22Rv1 (cell line): ENCODE data around the gene LCE2C.
"Not testable (repeated sequence)": the region's sequence is repeated elsewhere in the genome, so short reads cannot be mapped to it uniquely, and the experiment has no call there.

ENCODE experiments used
- H3K27ac ChIP-seq: fragments of 450-650 bp; 2 replicates; pipeline ENCODE4 v1.5.1; 2017
- ZFX ChIP-seq: fragments of 450-650 bp; IDR thresholded peaks from 2 replicates; pipeline ENCODE4 v1.6.1; 2017; ENCODE audit warnings: antibody characterized with exemption, borderline replicate concordance
- TF ChIP-seq, protein P1 (sequence below): fragments of 450-650 bp; IDR thresholded peaks from 2 replicates; pipeline ENCODE4 v1.5.1; 2017; ENCODE audit warnings: mild to moderate bottlenecking

The LCE2C gene

DNA sequence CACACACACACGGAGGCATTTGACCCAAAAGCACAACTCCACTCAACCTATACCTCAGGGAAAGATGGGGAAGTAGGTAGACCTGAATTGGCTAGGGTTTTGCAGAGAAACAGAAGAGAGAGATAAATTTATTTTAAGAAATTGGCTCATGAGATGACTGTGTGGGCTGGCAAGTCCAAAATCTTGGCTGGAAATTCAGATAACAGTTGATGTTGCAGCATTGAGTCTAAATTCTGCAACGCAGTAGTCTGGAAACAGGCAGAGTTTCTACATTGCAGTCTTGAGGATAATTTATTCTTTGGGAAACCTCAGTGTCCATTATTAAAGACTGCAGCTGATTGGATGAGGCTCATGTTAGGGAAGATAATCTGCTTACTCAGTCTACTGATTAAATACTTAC is 6.5 kb downstream of the LCE2C start:
- no peak for TF ChIP-seq ZFX
- TF ChIP-seq, protein P1, sequence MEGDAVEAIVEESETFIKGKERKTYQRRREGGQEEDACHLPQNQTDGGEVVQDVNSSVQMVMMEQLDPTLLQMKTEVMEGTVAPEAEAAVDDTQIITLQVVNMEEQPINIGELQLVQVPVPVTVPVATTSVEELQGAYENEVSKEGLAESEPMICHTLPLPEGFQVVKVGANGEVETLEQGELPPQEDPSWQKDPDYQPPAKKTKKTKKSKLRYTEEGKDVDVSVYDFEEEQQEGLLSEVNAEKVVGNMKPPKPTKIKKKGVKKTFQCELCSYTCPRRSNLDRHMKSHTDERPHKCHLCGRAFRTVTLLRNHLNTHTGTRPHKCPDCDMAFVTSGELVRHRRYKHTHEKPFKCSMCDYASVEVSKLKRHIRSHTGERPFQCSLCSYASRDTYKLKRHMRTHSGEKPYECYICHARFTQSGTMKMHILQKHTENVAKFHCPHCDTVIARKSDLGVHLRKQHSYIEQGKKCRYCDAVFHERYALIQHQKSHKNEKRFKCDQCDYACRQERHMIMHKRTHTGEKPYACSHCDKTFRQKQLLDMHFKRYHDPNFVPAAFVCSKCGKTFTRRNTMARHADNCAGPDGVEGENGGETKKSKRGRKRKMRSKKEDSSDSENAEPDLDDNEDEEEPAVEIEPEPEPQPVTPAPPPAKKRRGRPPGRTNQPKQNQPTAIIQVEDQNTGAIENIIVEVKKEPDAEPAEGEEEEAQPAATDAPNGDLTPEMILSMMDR = no peak
- no peak overlapping the region for H3K27ac ChIP-seq

DNA sequence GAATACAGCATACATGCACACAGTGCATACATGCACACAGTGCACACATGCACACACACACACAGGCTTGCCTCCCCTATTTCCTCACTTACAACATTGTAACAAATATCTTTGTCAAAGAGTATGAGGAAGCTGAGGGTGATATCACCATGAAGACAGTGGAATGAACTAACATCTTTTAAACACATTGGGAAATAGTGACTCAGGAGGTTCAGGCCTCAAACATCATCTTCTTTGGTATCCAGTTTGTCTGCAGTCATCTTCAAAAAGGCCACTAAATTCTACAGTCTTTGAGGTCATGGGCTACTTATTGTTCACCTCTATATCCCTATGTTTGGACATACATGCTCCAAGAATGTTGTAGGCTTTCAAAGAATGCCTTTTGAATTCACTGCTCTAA is 8.8 kb downstream of the LCE2C start:
- no peak overlapping the region for H3K27ac ChIP-seq
- TF ChIP-seq ZFX = no peak
- TF ChIP-seq, protein P1 = no peak

DNA sequence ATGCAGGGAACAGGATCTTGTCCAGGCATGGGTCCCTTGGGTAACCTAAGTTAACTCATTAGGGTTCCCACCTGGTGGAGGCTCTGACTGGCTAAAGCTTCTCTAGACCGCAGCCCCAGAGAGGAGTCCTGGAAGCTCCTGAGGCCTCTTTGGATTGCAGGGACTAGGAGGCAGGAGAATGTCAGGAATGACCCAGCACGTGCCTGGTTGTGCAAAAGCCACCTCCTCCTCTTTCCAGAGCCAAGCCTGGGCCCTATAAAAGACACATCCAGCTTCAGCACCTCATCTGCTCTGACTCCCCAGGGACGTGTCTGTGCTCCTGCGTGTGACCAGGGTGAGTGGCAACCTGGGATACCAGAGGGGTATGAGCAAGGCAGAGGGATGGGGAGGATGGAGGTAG is 10.7 kb downstream of the LCE2C start, which contains the start of gene LCE2B:
LCE2B (plus strand) TSS at position 301 of the 400 bp plus-strand sequence. CDS start 721 bp downstream, outside the sequence.
- H3K27ac ChIP-seq = not testable (repeated sequence)

DNA sequence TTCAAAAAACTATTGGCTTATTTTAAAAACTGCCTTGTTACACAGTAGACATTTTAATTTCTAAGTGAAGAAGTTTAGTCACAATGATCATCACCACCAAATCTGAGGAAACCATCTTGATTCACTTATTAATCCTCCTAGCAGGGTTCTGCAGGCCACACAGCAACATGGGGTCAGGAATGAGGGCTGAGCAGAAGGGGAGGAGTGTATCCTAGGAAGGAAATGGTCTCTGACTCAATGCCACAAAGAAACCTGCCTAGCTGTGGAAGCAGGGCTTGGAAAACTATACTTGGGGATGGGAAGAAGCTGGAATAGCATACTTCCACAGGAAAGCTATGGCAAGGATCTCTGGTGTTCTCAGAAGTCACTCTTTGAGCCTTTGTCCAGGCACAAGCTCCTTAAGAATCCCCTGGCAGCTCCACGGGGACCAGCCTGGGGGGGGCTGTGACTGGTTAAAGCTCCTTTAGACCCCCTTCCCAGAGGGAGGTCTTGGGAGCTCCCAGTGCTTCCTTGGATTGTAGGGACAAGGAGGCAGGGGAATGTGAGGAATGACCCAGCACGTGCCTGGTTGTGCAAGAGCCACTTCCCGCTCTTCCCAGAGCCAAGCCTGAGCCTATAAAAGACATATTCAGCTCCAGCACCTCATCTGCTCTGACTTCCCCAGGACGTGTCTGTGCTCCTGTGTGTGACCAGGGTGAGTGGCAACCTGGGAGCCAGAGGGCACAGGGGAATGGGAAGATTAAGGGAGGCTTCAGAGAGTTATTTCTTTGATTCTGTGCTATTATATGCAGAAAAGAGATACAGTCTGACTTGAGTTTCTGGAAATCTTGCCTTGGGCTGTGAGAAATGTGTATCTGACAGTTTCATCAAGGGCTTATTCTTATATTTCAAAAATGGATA is 22.9 kb downstream of the LCE2C start, which contains the start of gene LCE2A:
LCE2A (plus strand) TSS at position 645 of the 900 bp plus-strand sequence. CDS start 557 bp downstream, outside the sequence.
- no peak for TF ChIP-seq ZFX
- TF ChIP-seq, protein P1 = no peak
- no peak within 1 kb of the TSS for H3K27ac ChIP-seq

- TF ChIP-seq ZFX = no peak
- no peak overlapping the region for H3K27ac ChIP-seq
Observed at GRCh38 chr1:152699746-152700145, 24.7 kb downstream of the LCE2C start.

DNA sequence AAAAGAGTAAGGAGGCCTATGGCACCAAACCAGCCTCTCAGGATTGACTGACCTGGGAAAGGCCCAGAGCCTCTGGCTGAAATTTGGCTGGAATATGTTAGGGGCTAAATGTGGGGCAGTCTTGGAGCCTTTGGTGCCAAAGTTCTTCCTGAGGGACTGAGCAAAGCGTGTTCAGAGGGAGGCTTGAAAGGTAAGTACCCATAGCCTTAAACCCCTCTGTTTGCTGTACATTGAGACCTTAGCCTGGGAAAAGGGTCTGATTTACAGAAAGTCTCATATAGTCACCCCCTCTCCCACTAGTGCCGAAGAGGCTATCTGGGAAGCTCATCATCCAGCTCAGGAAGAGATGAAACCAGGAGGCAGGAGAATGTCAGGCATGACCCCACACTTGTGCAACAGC is 32.8 kb downstream of the LCE2C start, which contains the start of gene LCE4A:
LCE4A (plus strand) TSS at position 301 of the 400 bp plus-strand sequence. CDS start 916 bp downstream, outside the sequence.
- H3K27ac ChIP-seq = no peak within 1 kb of the TSS
- TF ChIP-seq, protein P1 = no peak
- no peak for TF ChIP-seq ZFX

- no peak overlapping the region for H3K27ac ChIP-seq
- TF ChIP-seq, protein P1 = no peak
- TF ChIP-seq ZFX = no peak
Observed at GRCh38 chr1:152718238-152718637, 43.2 kb downstream of the LCE2C start.

GRCh38 chr1:152725261-152725660 is 50.2 kb downstream of the LCE2C start:
- TF ChIP-seq ZFX = no peak
- TF ChIP-seq, protein P1 = no peak
- H3K27ac ChIP-seq = no peak overlapping the region
